HCT116 (cell line): ENCODE data around the gene PAX9. TPM values are rescaled to one million over a fixed set of nuclear protein-coding genes. Genes with fewer than 3 reads are reported as not detected.

ENCODE experiments used
- ATAC-seq: fragments of 200-7000 bp; cut with Tn5 transposase; 2 replicates; pipeline ENCODE4 v1.9.1; 2020; ENCODE audit warnings: mild to moderate bottlenecking, moderate library complexity
- BruUV-seq: library from RNA; stranded (reverse); fragments of 400-500 nt; replicated peaks from 2 replicates; lab custom pipeline; 2021; lab: Mats Ljungman, UMichigan
- CTCF ChIA-PET: fragments of 300-600 bp; sonication (Branson Sonifier 250); formaldehyde crosslinking; loops from one replicate; lab custom pipeline; 2021; ENCODE audit warnings: antibody characterized with exemption; lab: Charles Lee
- POLR2A ChIA-PET: fragments of 300-600, 350-600 bp; sonication (Branson Sonifier 250); formaldehyde crosslinking; loops from one replicate; lab custom pipeline; 2021; ENCODE audit warnings: antibody characterized with exemption; lab: Charles Lee
- RAD21 ChIA-PET, 2 experiments: fragments of 300-600 bp; sonication (Branson Sonifier 250); formaldehyde crosslinking; loops; one replicate each; lab custom pipeline; 2023; ENCODE audit warnings: low total read pairs in 2 of 2; ENCODE audit not compliant: uncharacterized antibody in 2 of 2, unreplicated experiment in 2 of 2, low non-redundant PET in 1 of 2; lab: Charles Lee
- DNase-seq: peaks from one replicate; pipeline ENCODE4 v3.0.0-alpha.2; 2010; ENCODE audit warnings: low read depth, low spot score
- H2AFZ ChIP-seq: fragments of 200-600 bp; shearing (Covaris generic), sonication (generic); 2 replicates; pipeline ENCODE4 v1.6.1; 2017; ENCODE audit warnings: low read depth, mixed run types, mixed read lengths, antibody characterized with exemption, low read length; ENCODE audit not compliant: poor library complexity, severe bottlenecking
- H3K27ac ChIP-seq: 2 replicates; pipeline ENCODE4 v1.5.1; 2012; ENCODE audit warnings: low read depth, low read length
- H3K27me3 ChIP-seq: fragments of 200-600 bp; sonication (generic); 2 replicates; pipeline ENCODE4 v1.6.1; 2016; ENCODE audit warnings: mixed run types, low read length, mixed read lengths; ENCODE audit not compliant: insufficient read depth
- H3K36me3 ChIP-seq, 2 experiments: fragments of 200-500 bp in 1 of 2; fragments of 200-600 bp in 1 of 2; sonication (Bioruptor generic) in 1 of 2; sonication (generic) in 1 of 2; 2 replicates each; pipeline versions ENCODE4 v1.5.1 to v1.6.1; 2014 to 2016; ENCODE audit warnings: low read length in 2 of 2, inconsistent platforms in 1 of 2, mixed read lengths in 1 of 2, mixed run types in 1 of 2; ENCODE audit not compliant: insufficient read depth in 2 of 2, control insufficient read depth in 1 of 2
- H3K4me1 ChIP-seq, 2 experiments: fragments of 200-600 bp in 1 of 2; sonication (generic) in 1 of 2; 2 replicates each; pipeline versions ENCODE4 v1.5.1 to v1.6.1; 2012 to 2017; ENCODE audit warnings: low read length in 2 of 2, inconsistent platforms in 1 of 2, mild to moderate bottlenecking in 1 of 2, mixed read lengths in 1 of 2, mixed run types in 1 of 2, moderate library complexity in 1 of 2; ENCODE audit not compliant: insufficient read depth in 2 of 2, control insufficient read depth in 1 of 2
- H3K4me2 ChIP-seq: fragments of 200-600 bp; sonication (generic); 2 replicates; pipeline ENCODE4 v1.6.1; 2017; ENCODE audit warnings: mixed run types, low read length, mixed read lengths
- H3K4me3 ChIP-seq, 2 experiments: fragments of 200-600 bp in 1 of 2; sonication (generic) in 1 of 2; replicated peaks in 1 of 2; 2 replicates each; pipeline ENCODE4 v1.5.1; 2011 to 2016; ENCODE audit warnings: low read length in 2 of 2, control low read depth in 1 of 2, low read depth in 1 of 2, mild to moderate bottlenecking in 1 of 2, mixed read lengths in 1 of 2, mixed run types in 1 of 2
- H3K79me2 ChIP-seq: fragments of 200-600 bp; sonication (generic); 2 replicates; pipeline ENCODE4 v1.6.1; 2017; ENCODE audit warnings: mild to moderate bottlenecking, mixed run types, low read length, moderate library complexity, mixed read lengths; ENCODE audit not compliant: insufficient read depth
- H3K9ac ChIP-seq: fragments of 200-600 bp; sonication (generic); 2 replicates; pipeline ENCODE4 v1.6.1; 2016; ENCODE audit warnings: low read length, mixed read lengths
- H3K9me2 ChIP-seq: fragments of 200-600 bp; sonication (generic), shearing (Covaris generic); 2 replicates; pipeline ENCODE4 v1.6.1; 2017; ENCODE audit warnings: mixed run types, mild to moderate bottlenecking, moderate library complexity; ENCODE audit not compliant: insufficient read depth
- H3K9me3 ChIP-seq, 2 experiments: fragments of 200-500 bp in 1 of 2; fragments of 200-600 bp in 1 of 2; sonication (Bioruptor generic) in 1 of 2; sonication (generic) in 1 of 2; 2 replicates each; pipeline ENCODE4 v1.6.1; 2014 to 2017; ENCODE audit warnings: low read length in 2 of 2, mixed read lengths in 2 of 2, inconsistent platforms in 1 of 2, low read depth in 1 of 2, mild to moderate bottlenecking in 1 of 2, mixed run types in 1 of 2, moderate library complexity in 1 of 2; ENCODE audit not compliant: control insufficient read depth in 1 of 2, insufficient read depth in 1 of 2
- H4K20me1 ChIP-seq: fragments of 200-600 bp; sonication (generic), shearing (Covaris generic); 2 replicates; pipeline ENCODE4 v1.6.1; 2017; ENCODE audit warnings: mixed run types, mild to moderate bottlenecking, moderate library complexity; ENCODE audit not compliant: insufficient read depth
- CBX3 ChIP-seq: IDR thresholded peaks from 2 replicates; pipeline ENCODE4 v1.6.1; 2012; ENCODE audit warnings: low read depth
- CEBPB ChIP-seq: IDR thresholded peaks from 2 replicates; pipeline ENCODE4 v1.6.1; 2012; ENCODE audit warnings: low read depth
- EGR1 ChIP-seq: IDR thresholded peaks from 2 replicates; pipeline ENCODE4 v1.6.1; 2012; ENCODE audit warnings: low read depth
- ELF1 ChIP-seq: IDR thresholded peaks from 2 replicates; pipeline ENCODE4 v1.6.1; 2012; ENCODE audit warnings: low read depth, borderline replicate concordance
- EZH2 ChIP-seq: fragments of 200-600 bp; sonication (generic); IDR thresholded peaks from 2 replicates; pipeline ENCODE4 v1.6.1; 2017; ENCODE audit warnings: antibody characterized with exemption, mixed run types
- EZH2phosphoT487 ChIP-seq: fragments of 200-600 bp; IDR thresholded peaks from 2 replicates; pipeline ENCODE4 v1.6.1; 2018; ENCODE audit warnings: antibody characterized with exemption, borderline replicate concordance
- FOSL1 ChIP-seq: IDR thresholded peaks from 2 replicates; pipeline ENCODE4 v1.6.1; 2012; ENCODE audit warnings: low read depth
- MAX ChIP-seq: IDR thresholded peaks from 2 replicates; pipeline ENCODE4 v1.6.1; 2012
- SP1 ChIP-seq: IDR thresholded peaks from 2 replicates; pipeline ENCODE4 v1.6.1; 2012; ENCODE audit warnings: low read depth
- YY1 ChIP-seq: IDR thresholded peaks from 2 replicates; pipeline ENCODE4 v1.6.1; 2011; ENCODE audit warnings: low read length, low read depth, moderate library complexity, mild to moderate bottlenecking; ENCODE audit not compliant: insufficient replicate concordance; ENCODE audit errors: extremely low read depth
- ZFX ChIP-seq: fragments of 450-650 bp; IDR thresholded peaks from 2 replicates; pipeline ENCODE4 v1.6.1; 2017
- intact Hi-C: fragments of 100-400 bp; cut with micrococcal nuclease; formaldehyde crosslinking; loops from 2 replicates; pipeline ENCODE4 v1.10.0; 2022
- total RNA-seq: library from RNA; stranded (reverse); gene quantifications from one replicate; pipeline ENCODE4 v1.2.1, GENCODE V29; 2021; ENCODE audit not compliant: unreplicated experiment
- TF ChIP-seq, protein P1 (sequence below): IDR thresholded peaks from 2 replicates; pipeline ENCODE4 v1.6.1; 2011; ENCODE audit warnings: mild to moderate bottlenecking, low read length, moderate library complexity; ENCODE audit not compliant: insufficient replicate concordance; ENCODE audit errors: extremely low read depth
- TF ChIP-seq, protein P2 (sequence below): IDR thresholded peaks from 2 replicates; pipeline ENCODE4 v1.6.1; 2012; ENCODE audit warnings: low read depth
- TF ChIP-seq, protein P3 (sequence below), 3 experiments: fragments of 200-600 bp in 1 of 3; sonication (generic) in 1 of 3; IDR thresholded peaks in 2 of 3; conservative IDR thresholded peaks in 1 of 3; 2 replicates each; pipeline ENCODE4 v1.5.1; 2012 to 2017; ENCODE audit warnings: low read depth in 2 of 3, low read length in 2 of 3, antibody characterized with exemption in 1 of 3, borderline replicate concordance in 1 of 3, control low read depth in 1 of 3, mild to moderate bottlenecking in 1 of 3, mixed read lengths in 1 of 3, mixed run types in 1 of 3, moderate library complexity in 1 of 3; ENCODE audit not compliant: insufficient read depth in 1 of 3

PAX9 gene
- total RNA-seq, 1 experiment from 2014 or later, result 5.2 TPM

GRCh38 chr14:36726128-36726527 lies 64.5 kb downstream of the PAX9 start:
- H3K36me3 ChIP-seq, result no peaks in the 10 kb centered on the region
- ATAC-seq (no peak), DNase-seq (no peak)
- H3K27me3 ChIP-seq, result no peaks in the 10 kb centered on the region
- no peak overlapping the region for H3K4me3 ChIP-seq
- intact Hi-C loops, result no loop called here
- H3K9me3 ChIP-seq, result no peaks in the 10 kb centered on the region
- no TSS peak for BruUV-seq
- no peaks in the 10 kb centered on the region for H3K9me2 ChIP-seq
- no peaks in the 10 kb centered on the region for H4K20me1 ChIP-seq
- ChIA-PET CTCF (interaction anchor here (3.4 kb wide), 1 partner anchor 21 kb away, joined by 8 read pairs; no protein-coding TSS in a partner anchor), RAD21 (no interaction called here), POLR2A (no interaction called here)
- H3K4me1 ChIP-seq, result no peaks in the 10 kb centered on the region
- no peak overlapping the region for H2AFZ ChIP-seq
- TF ChIP-seq ZFX, result no peak
- TF ChIP-seq SP1, result no peak
- TF ChIP-seq, protein P1, sequence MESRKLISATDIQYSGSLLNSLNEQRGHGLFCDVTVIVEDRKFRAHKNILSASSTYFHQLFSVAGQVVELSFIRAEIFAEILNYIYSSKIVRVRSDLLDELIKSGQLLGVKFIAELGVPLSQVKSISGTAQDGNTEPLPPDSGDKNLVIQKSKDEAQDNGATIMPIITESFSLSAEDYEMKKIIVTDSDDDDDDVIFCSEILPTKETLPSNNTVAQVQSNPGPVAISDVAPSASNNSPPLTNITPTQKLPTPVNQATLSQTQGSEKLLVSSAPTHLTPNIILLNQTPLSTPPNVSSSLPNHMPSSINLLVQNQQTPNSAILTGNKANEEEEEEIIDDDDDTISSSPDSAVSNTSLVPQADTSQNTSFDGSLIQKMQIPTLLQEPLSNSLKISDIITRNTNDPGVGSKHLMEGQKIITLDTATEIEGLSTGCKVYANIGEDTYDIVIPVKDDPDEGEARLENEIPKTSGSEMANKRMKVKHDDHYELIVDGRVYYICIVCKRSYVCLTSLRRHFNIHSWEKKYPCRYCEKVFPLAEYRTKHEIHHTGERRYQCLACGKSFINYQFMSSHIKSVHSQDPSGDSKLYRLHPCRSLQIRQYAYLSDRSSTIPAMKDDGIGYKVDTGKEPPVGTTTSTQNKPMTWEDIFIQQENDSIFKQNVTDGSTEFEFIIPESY, result no peak
- TF ChIP-seq, protein P2, sequence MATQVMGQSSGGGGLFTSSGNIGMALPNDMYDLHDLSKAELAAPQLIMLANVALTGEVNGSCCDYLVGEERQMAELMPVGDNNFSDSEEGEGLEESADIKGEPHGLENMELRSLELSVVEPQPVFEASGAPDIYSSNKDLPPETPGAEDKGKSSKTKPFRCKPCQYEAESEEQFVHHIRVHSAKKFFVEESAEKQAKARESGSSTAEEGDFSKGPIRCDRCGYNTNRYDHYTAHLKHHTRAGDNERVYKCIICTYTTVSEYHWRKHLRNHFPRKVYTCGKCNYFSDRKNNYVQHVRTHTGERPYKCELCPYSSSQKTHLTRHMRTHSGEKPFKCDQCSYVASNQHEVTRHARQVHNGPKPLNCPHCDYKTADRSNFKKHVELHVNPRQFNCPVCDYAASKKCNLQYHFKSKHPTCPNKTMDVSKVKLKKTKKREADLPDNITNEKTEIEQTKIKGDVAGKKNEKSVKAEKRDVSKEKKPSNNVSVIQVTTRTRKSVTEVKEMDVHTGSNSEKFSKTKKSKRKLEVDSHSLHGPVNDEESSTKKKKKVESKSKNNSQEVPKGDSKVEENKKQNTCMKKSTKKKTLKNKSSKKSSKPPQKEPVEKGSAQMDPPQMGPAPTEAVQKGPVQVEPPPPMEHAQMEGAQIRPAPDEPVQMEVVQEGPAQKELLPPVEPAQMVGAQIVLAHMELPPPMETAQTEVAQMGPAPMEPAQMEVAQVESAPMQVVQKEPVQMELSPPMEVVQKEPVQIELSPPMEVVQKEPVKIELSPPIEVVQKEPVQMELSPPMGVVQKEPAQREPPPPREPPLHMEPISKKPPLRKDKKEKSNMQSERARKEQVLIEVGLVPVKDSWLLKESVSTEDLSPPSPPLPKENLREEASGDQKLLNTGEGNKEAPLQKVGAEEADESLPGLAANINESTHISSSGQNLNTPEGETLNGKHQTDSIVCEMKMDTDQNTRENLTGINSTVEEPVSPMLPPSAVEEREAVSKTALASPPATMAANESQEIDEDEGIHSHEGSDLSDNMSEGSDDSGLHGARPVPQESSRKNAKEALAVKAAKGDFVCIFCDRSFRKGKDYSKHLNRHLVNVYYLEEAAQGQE, result no peak
- no peak for TF ChIP-seq FOSL1
- TF ChIP-seq ELF1, result no peak
- TF ChIP-seq EZH2phosphoT487, result no peak
- TF ChIP-seq YY1, result no peak
- TF ChIP-seq CBX3, result no peak
- no peak for TF ChIP-seq EZH2
- TF ChIP-seq, protein P3, sequence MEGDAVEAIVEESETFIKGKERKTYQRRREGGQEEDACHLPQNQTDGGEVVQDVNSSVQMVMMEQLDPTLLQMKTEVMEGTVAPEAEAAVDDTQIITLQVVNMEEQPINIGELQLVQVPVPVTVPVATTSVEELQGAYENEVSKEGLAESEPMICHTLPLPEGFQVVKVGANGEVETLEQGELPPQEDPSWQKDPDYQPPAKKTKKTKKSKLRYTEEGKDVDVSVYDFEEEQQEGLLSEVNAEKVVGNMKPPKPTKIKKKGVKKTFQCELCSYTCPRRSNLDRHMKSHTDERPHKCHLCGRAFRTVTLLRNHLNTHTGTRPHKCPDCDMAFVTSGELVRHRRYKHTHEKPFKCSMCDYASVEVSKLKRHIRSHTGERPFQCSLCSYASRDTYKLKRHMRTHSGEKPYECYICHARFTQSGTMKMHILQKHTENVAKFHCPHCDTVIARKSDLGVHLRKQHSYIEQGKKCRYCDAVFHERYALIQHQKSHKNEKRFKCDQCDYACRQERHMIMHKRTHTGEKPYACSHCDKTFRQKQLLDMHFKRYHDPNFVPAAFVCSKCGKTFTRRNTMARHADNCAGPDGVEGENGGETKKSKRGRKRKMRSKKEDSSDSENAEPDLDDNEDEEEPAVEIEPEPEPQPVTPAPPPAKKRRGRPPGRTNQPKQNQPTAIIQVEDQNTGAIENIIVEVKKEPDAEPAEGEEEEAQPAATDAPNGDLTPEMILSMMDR (IDR thresholded peaks at IDR 0.05 in 2 of 3, conservative IDR thresholded peaks at IDR 0.05 in 1 of 3; ENCODE audit: borderline replicate concordance in 1 of 3, insufficient read depth in 1 of 3, low read depth in 2 of 3, low read length in 2 of 3), result no peak
- no peak for TF ChIP-seq MAX
- no peak for TF ChIP-seq EGR1
- no peak for TF ChIP-seq CEBPB
- H3K4me2 ChIP-seq, result no peak overlapping the region
- H3K27ac ChIP-seq, result no peak overlapping the region
- H3K9ac ChIP-seq, result no peak overlapping the region
- no peaks in the 10 kb centered on the region for H3K79me2 ChIP-seq
